PFSK-1 (cell line): ENCODE measurements around the gene MRGPRG. TPM values are rescaled to one million over a fixed set of nuclear protein-coding genes. Genes with fewer than 3 reads are reported as not detected.

ENCODE experiments used
- FOXP2 ChIP-seq: optimal IDR thresholded peaks from 2 replicates; pipeline ENCODE3; 2011; ENCODE audit warnings: borderline replicate concordance, control low read depth, inconsistent platforms; ENCODE audit not compliant: insufficient read depth; ENCODE audit errors: extremely low read length, extremely low read depth
- POLR2AphosphoS5 ChIP-seq: IDR thresholded peaks from 2 replicates; pipeline ENCODE4 v1.6.1; 2012; ENCODE audit warnings: low read depth, mild to moderate bottlenecking, control low read depth, low read length, moderate library complexity
- SIN3A ChIP-seq: IDR thresholded peaks from 2 replicates; pipeline ENCODE4 v1.6.1; 2012; ENCODE audit warnings: mild to moderate bottlenecking, low read length, moderate library complexity, borderline replicate concordance; ENCODE audit not compliant: insufficient read depth
- TAF1 ChIP-seq: IDR thresholded peaks from 2 replicates; pipeline ENCODE4 v1.6.1; 2012; ENCODE audit warnings: low read length, control low read depth, borderline replicate concordance; ENCODE audit not compliant: insufficient read depth
- polyA plus RNA-seq: library from polyadenylated mRNA; unstranded; fragments of >200 nt; gene quantifications from one replicate; pipeline ENCODE4 v1.2.1, GENCODE V29; 2012; ENCODE audit warnings: low read depth, missing spikeins; ENCODE audit not compliant: insufficient read length
- TF ChIP-seq, protein P1 (sequence below), 2 experiments: IDR thresholded peaks; 2 replicates each; pipeline versions ENCODE4 v1.6.1 to v1.8.0; 2011 to 2012; ENCODE audit warnings: low read depth in 2 of 2, low read length in 2 of 2, control low read depth in 1 of 2, inconsistent platforms in 1 of 2, mild to moderate bottlenecking in 1 of 2, moderate library complexity in 1 of 2; ENCODE audit not compliant: insufficient read depth in 1 of 2

Gene MRGPRG
- polyA plus RNA-seq, result not detected

- no peak for TF ChIP-seq FOXP2
- no peak for TF ChIP-seq POLR2AphosphoS5
- no peak for TF ChIP-seq SIN3A
- no peak for TF ChIP-seq TAF1
- TF ChIP-seq, protein P1, sequence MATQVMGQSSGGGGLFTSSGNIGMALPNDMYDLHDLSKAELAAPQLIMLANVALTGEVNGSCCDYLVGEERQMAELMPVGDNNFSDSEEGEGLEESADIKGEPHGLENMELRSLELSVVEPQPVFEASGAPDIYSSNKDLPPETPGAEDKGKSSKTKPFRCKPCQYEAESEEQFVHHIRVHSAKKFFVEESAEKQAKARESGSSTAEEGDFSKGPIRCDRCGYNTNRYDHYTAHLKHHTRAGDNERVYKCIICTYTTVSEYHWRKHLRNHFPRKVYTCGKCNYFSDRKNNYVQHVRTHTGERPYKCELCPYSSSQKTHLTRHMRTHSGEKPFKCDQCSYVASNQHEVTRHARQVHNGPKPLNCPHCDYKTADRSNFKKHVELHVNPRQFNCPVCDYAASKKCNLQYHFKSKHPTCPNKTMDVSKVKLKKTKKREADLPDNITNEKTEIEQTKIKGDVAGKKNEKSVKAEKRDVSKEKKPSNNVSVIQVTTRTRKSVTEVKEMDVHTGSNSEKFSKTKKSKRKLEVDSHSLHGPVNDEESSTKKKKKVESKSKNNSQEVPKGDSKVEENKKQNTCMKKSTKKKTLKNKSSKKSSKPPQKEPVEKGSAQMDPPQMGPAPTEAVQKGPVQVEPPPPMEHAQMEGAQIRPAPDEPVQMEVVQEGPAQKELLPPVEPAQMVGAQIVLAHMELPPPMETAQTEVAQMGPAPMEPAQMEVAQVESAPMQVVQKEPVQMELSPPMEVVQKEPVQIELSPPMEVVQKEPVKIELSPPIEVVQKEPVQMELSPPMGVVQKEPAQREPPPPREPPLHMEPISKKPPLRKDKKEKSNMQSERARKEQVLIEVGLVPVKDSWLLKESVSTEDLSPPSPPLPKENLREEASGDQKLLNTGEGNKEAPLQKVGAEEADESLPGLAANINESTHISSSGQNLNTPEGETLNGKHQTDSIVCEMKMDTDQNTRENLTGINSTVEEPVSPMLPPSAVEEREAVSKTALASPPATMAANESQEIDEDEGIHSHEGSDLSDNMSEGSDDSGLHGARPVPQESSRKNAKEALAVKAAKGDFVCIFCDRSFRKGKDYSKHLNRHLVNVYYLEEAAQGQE (IDR thresholded peaks at IDR 0.05; ENCODE audit: insufficient read depth in 1 of 2, low read depth in 2 of 2, low read length in 2 of 2), result no peak
These were observed at the start of gene MRGPRG for GRCh38 chr11:3218483-3219280. Gene MRGPRG (minus strand): TSS chr11:3218813. CDS start chr11:3218813, 0 bp downstream.

DNA sequence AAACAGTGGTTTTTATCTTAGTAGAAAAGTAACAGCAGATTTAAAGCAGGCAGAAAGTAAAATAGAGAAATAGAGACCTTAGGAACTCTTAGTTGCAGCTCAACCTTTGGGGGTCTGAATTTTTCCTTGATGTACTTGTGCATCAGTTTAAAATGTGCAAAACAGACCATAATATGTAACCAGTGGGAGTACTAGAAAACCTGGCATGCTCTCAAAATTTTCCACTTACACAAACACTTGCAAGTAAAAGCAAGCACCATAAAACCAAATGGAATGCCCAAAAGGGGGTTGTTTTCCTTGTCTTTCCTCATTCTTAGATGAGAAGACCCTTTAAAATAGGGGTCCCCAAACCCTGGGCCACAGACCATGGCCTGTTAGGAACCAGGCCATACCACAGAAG lies 26.5 kb upstream of the MRGPRG start:
- TF ChIP-seq FOXP2 (no peak), SIN3A (no peak), POLR2AphosphoS5 (no peak), TAF1 (no peak)
- TF ChIP-seq, protein P1 (IDR thresholded peaks at IDR 0.05; ENCODE audit: insufficient read depth in 1 of 2, low read depth in 2 of 2, low read length in 2 of 2), result no peak

DNA sequence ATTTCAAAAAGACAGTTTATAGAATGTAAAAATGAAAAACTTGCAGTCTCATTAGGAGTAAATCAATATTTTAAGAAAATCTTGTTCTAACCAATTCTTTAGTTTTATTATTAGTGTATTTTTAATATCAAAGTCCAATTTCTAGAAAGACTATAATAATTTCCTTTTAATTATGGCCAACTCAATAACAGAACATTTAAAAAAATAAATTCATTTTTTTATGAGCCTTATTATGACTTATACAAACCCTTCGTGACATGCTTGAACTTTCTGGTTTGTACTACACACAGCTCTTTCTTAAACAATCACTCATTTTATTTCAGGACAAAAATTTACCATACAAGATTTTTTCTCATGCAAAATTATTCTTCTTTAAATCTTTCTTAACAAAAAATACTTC lies 25.3 kb upstream of the MRGPRG start:
- TF ChIP-seq TAF1 (no peak), FOXP2 (no peak), POLR2AphosphoS5 (no peak), SIN3A (no peak)
- TF ChIP-seq, protein P1 (IDR thresholded peaks at IDR 0.05; ENCODE audit: insufficient read depth in 1 of 2, low read depth in 2 of 2, low read length in 2 of 2), result no peak

- no peak for TF ChIP-seq FOXP2
- TF ChIP-seq POLR2AphosphoS5, result no peak
- TF ChIP-seq TAF1, result no peak
- TF ChIP-seq, protein P1 (IDR thresholded peaks at IDR 0.05; ENCODE audit: insufficient read depth in 1 of 2, low read depth in 2 of 2, low read length in 2 of 2), result no peak
- no peak for TF ChIP-seq SIN3A
These were observed 18.5 kb upstream of the MRGPRG start for GRCh38 chr11:3237119-3237518.

DNA sequence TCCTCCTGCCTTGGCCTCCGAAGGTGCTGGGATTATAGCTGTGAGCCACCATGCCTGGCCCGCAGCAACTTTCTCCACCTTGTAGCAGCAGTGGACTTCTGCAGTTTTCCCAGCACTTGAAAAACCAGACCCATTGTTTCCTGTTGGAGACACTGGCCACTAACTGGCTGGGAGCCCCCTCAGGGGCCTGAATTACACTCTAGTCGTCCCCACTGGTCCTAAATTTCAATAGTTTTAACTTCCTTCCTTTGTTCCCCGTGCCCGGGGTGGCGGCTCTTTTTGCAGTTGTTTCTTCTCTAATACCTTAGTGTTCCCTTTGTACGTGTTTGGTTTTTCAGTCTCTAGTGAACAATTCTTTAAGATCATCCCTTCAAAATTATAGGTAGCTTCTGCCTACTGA lies 16.2 kb upstream of the MRGPRG start:
- TF ChIP-seq POLR2AphosphoS5 (no peak), TAF1 (no peak), FOXP2 (no peak), SIN3A (no peak)
- TF ChIP-seq, protein P1 (IDR thresholded peaks at IDR 0.05; ENCODE audit: insufficient read depth in 1 of 2, low read depth in 2 of 2, low read length in 2 of 2), result no peak
